LNCAP (cell line): Measurements from ENCODE around the gene CLEC20A.

Source experiments
- TF ChIP-seq, protein P1 (sequence below): fragments of 450-650 bp; IDR thresholded peaks from 2 replicates; pipeline ENCODE4 v1.5.1; 2017; ENCODE audit warnings: mild to moderate bottlenecking

The CLEC20A gene

DNA sequence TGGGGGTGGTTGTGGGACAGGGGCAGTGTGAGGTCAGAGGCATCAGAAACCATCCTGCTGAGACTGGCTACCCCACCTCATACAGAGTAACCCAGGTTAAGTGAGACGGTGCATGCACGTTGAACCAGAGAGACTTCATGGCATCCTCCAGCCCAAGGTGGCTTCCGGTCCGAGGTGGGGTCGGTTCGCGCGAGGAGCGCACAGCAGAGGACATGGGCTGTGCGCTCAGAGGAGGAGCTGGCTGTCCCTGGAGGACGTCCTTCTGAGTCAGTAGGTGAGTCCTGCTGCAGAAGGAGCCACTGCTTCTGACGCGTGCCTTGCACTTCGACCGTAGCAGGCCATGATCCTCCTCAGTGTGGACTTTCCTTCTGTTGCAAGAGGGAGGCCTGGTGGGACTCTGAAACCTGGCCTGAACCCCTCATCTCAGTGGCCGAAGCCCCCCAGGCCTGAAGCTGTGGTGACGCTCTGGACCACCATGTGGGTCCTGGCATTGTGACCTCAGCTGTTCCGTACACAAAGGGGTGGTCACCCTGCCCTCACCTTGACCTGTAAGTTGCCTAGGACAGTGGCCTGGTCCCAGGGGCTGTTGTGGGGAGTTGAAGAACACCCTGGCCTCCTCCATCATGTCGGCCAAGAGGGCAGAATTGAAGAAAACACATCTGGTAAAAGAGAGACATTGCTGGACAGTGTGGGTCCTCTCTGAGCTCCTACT is 16.0 kb upstream of the CLEC20A start, which contains the start of gene TEX35:
TEX35 (plus strand) TSS at position 544 of the 712 bp plus-strand sequence; CDS start at position 624, 80 bp downstream.
- TF ChIP-seq, protein P1, sequence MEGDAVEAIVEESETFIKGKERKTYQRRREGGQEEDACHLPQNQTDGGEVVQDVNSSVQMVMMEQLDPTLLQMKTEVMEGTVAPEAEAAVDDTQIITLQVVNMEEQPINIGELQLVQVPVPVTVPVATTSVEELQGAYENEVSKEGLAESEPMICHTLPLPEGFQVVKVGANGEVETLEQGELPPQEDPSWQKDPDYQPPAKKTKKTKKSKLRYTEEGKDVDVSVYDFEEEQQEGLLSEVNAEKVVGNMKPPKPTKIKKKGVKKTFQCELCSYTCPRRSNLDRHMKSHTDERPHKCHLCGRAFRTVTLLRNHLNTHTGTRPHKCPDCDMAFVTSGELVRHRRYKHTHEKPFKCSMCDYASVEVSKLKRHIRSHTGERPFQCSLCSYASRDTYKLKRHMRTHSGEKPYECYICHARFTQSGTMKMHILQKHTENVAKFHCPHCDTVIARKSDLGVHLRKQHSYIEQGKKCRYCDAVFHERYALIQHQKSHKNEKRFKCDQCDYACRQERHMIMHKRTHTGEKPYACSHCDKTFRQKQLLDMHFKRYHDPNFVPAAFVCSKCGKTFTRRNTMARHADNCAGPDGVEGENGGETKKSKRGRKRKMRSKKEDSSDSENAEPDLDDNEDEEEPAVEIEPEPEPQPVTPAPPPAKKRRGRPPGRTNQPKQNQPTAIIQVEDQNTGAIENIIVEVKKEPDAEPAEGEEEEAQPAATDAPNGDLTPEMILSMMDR = no peak

DNA sequence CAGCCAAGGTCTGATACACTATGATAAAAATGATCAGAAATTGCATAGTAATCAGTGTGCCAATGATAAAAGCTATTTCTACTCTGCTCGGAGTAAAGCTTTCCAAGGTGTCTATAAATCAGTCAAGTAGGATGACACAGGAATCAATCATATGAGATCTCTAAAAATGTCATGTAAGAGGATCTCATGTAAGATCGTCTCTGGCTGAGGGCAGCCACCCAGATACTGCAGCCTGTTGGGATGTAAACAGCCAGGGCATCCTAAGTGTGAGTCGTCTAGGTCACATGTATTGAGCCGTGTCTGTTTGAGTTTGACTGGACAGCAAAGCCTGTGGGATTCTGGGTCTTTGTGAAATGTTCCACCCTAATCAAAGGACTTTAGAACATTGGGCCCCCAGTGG is 13.4 kb upstream of the CLEC20A start:
- TF ChIP-seq, protein P1 = no peak

DNA sequence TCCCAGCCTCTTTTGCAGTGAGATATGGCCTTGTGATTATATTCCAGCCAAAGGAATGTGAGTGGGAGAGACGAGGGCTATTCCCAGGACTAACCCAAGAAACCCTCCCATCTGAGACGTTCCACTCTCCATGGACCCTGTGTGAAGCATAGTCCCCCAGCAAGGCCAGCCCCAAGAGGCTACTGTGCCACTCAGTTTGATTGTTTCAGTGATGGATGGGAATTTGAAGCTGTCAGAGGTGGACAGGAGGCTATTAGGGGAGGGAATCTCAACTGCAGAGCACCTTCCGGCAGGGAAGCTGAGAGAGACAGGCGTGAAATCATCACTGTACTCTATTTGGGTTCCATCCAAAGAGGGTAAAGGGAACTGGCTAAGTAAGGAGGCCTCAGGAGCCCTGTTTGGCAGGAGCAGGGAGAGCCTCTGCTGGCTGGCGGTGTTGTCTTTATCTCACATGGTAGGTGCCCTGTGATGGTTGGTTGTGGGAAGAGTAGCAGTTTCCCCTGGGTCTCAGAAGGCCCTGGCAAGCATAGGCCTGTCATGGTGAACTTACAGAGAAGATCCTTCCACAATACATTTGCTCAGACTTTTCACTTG is 12.7 kb upstream of the CLEC20A start:
- TF ChIP-seq, protein P1 = no peak

DNA sequence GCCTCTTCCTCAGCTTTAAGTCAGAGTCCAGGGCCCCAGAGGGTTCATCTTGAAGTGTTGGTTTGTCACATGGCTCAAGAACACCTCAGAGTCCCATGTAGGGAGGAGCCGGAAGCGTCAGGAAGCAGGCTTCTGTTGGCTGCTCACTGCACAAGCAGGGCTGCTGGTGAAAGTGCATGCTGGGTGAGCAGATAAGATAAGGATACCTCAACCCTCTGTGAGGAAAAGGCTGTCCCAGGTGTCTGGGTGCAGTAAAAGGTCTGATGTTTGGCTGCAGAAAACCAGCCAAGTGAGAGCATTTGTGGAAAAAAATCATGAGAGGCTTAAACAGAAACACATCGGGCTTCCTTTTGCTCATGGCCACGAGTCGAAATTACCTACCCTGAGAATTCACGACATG is 9.9 kb upstream of the CLEC20A start:
- TF ChIP-seq, protein P1 = no peak

DNA sequence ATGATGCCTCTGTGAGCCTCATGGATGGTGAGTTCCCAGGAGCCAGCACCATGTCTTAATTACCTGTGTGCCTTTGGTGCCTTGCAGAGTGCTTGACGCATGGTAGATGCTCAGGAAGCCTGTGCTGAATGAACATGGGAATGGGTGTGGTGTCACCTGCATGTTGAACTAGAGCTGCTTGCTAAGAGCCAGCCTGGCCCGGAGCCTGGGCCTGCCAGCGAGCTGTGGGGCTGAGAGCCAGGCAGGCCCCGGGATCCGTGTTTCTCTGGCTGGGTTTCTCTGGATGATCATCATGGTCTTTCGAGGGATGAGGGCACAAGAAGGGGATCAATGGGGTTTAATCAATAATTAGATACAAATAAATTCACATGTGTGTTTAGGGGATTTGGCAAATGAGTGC is 9.4 kb upstream of the CLEC20A start:
- TF ChIP-seq, protein P1 = no peak

DNA sequence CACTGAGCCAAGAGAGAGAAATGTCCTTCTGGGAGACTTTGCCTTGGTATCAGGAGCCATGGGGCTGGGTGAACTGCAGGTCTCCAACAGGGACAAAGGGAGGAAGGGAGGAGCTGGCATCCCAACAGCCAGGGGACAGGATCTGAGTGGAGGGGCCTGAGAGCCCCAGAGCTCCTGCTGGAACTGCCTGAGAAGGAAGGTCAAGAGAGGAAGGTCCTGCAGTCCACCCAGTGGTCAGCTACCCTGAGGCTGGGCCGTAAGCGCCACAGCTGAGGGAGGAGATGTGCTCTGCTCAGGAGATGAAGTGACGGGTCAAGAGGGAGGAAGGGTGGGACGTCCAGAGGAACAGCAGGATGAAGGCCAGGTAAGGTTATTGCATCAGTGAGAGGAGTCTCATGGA is 7.5 kb upstream of the CLEC20A start:
- TF ChIP-seq, protein P1 = no peak

DNA sequence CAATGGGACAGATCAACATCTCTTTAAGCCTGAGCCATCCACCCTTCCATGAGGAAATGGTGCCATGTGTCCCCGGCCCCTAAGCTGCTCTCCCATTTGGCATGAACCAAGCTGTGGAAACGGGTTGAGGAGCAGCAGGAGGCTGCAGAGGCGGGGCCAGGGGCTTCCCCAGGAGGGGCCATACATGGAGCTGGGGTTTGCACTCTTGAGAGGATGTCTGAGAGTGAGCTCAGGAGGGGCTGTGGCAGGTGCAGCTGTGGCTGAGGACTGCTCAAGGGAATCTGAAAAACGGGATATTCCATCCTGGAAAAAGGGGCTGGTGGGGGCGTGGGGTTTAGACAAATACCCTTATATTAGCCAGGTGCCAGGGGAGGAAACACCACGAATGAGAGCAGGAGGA is 7.1 kb upstream of the CLEC20A start:
- TF ChIP-seq, protein P1 = no peak
